SU-DHL-6 (cell line): ENCODE results near the gene EOLA2.
"Not testable (repeated sequence)": the region's sequence is repeated elsewhere in the genome, so short reads cannot be mapped to it uniquely, and the experiment has no call there.

Experiments used
- H2AFZ ChIP-seq: fragments of 200-600 bp; sonication (generic); 2 replicates; pipeline ENCODE4 v1.6.1; 2014; ENCODE audit warnings: low read depth, mild to moderate bottlenecking, moderate library complexity, mixed read lengths, antibody characterized with exemption, low read length; ENCODE audit not compliant: severe bottlenecking
- H3F3A ChIP-seq: fragments of 200-600 bp; shearing (Covaris generic); 2 replicates; pipeline ENCODE4 v1.6.0; 2016; ENCODE audit warnings: antibody characterized with exemption, mild to moderate bottlenecking; ENCODE audit not compliant: insufficient read depth
- H3K27ac ChIP-seq: fragments of 200-600 bp; sonication (generic); 2 replicates; pipeline ENCODE4 v1.5.1; 2016; ENCODE audit warnings: low read depth, mild to moderate bottlenecking, low read length, moderate library complexity, mixed read lengths
- H3K27me3 ChIP-seq: fragments of 200-600 bp; sonication (generic), shearing (Covaris generic); 2 replicates; pipeline ENCODE4 v1.6.0; 2014; ENCODE audit warnings: mild to moderate bottlenecking, low read length
- H3K36me3 ChIP-seq: fragments of 200-600 bp; sonication (generic); 2 replicates; pipeline ENCODE4 v1.6.1; 2014; ENCODE audit warnings: mild to moderate bottlenecking, low read length, mixed read lengths
- H3K4me2 ChIP-seq: fragments of 300-600, 200-600 bp; shearing (Covaris generic), sonication (generic); 2 replicates; pipeline ENCODE4 v1.6.0; 2014; ENCODE audit warnings: low read length, low read depth, mild to moderate bottlenecking; ENCODE audit not compliant: poor library complexity, severe bottlenecking
- H3K4me3 ChIP-seq: fragments of 200-600 bp; sonication (generic); 2 replicates; pipeline ENCODE4 v1.5.1; 2014; ENCODE audit warnings: antibody characterized with exemption, low read length, mild to moderate bottlenecking, mixed read lengths; ENCODE audit not compliant: insufficient read depth, poor library complexity, severe bottlenecking
- H3K79me2 ChIP-seq: fragments of 200-600 bp; sonication (generic); 2 replicates; pipeline ENCODE4 v1.6.1; 2014; ENCODE audit warnings: mild to moderate bottlenecking, low read length, moderate library complexity; ENCODE audit not compliant: insufficient read depth
- H3K9ac ChIP-seq: fragments of 200-600 bp; sonication (generic); 2 replicates; pipeline ENCODE4 v1.7.0; 2014; ENCODE audit warnings: mild to moderate bottlenecking, low read length
- H3K9me2 ChIP-seq: fragments of 200-600 bp; sonication (generic); replicated peaks from 2 replicates; pipeline ENCODE4 v1.6.1; 2014; ENCODE audit warnings: low read length; ENCODE audit not compliant: insufficient read depth
- H3K9me3 ChIP-seq: fragments of 200-600 bp; sonication (generic); 2 replicates; pipeline ENCODE4 v1.6.1; 2014; ENCODE audit warnings: low read length, mixed read lengths; ENCODE audit not compliant: insufficient read depth
- H4K20me1 ChIP-seq: fragments of 200-600 bp; sonication (generic); 2 replicates; pipeline ENCODE4 v1.6.1; 2014; ENCODE audit warnings: low read depth, mild to moderate bottlenecking, antibody characterized with exemption, low read length, moderate library complexity, mixed read lengths
- EZH2phosphoT487 ChIP-seq: fragments of 200-600 bp; sonication (generic), shearing (Covaris generic); conservative IDR thresholded peaks from 2 replicates; pipeline ENCODE4 v1.6.1; 2018; ENCODE audit warnings: mild to moderate bottlenecking, antibody characterized with exemption, low read length, moderate library complexity, mixed read lengths
- TF ChIP-seq, protein P1 (sequence below): fragments of 200-600 bp; sonication (generic); IDR thresholded peaks from one replicate; pipeline ENCODE4 v1.5.1; 2017; ENCODE audit warnings: antibody characterized with exemption, mild to moderate bottlenecking, low read length, moderate library complexity; ENCODE audit not compliant: insufficient read depth, poor library complexity, severe bottlenecking

The EOLA2 gene

DNA sequence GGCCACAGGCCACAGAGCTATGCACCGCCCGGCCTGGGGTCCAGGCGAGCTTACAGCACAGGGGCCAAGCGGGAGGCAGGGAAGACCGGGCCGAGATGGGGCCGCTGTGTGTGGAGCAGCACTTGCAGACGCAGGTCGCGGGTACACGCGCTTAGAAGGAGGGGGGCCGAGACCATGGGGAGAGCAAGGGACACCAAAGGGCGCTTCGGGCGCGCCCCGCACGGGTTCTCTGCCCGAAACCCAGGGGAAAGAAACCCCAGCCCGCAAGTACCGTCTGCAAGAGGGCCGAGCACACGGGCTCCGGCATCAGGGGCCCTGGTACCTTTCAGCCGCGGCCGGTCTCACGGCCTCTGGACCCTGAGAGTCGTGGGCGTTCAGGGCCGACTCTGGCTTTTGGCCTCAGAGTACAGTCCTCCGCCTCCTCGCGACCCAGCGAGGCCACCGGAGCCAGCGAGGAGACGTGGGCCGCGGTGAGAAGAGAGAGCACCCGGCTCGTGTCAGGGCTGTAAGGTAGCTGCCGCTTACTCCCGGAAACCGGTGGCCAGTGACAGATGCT, 342 bp downstream of the EOLA2 start:
- peak overlapping the region; percentile 51 for H3K27ac ChIP-seq
- no peaks in the 10 kb centered on the region for H3F3A ChIP-seq
- H3K79me2 ChIP-seq, result peaks cover 9% of the 10 kb centered on the region
- no peaks in the 10 kb centered on the region for H3K9me3 ChIP-seq
- peak overlapping the region; percentile 90 for H3K9ac ChIP-seq
- no peaks in the 10 kb centered on the region for H3K9me2 ChIP-seq
- H3K4me2 ChIP-seq, result peak overlapping the region; percentile 83
- H2AFZ ChIP-seq, result peak overlapping the region; percentile 29
- no peaks in the 10 kb centered on the region for H3K36me3 ChIP-seq
- TF ChIP-seq, protein P1, sequence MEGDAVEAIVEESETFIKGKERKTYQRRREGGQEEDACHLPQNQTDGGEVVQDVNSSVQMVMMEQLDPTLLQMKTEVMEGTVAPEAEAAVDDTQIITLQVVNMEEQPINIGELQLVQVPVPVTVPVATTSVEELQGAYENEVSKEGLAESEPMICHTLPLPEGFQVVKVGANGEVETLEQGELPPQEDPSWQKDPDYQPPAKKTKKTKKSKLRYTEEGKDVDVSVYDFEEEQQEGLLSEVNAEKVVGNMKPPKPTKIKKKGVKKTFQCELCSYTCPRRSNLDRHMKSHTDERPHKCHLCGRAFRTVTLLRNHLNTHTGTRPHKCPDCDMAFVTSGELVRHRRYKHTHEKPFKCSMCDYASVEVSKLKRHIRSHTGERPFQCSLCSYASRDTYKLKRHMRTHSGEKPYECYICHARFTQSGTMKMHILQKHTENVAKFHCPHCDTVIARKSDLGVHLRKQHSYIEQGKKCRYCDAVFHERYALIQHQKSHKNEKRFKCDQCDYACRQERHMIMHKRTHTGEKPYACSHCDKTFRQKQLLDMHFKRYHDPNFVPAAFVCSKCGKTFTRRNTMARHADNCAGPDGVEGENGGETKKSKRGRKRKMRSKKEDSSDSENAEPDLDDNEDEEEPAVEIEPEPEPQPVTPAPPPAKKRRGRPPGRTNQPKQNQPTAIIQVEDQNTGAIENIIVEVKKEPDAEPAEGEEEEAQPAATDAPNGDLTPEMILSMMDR, result no peak
- no peak for TF ChIP-seq EZH2phosphoT487
- no peaks in the 10 kb centered on the region for H3K27me3 ChIP-seq
- H4K20me1 ChIP-seq, result no peaks in the 10 kb centered on the region
- peak overlapping the region; percentile 77 for H3K4me3 ChIP-seq

DNA sequence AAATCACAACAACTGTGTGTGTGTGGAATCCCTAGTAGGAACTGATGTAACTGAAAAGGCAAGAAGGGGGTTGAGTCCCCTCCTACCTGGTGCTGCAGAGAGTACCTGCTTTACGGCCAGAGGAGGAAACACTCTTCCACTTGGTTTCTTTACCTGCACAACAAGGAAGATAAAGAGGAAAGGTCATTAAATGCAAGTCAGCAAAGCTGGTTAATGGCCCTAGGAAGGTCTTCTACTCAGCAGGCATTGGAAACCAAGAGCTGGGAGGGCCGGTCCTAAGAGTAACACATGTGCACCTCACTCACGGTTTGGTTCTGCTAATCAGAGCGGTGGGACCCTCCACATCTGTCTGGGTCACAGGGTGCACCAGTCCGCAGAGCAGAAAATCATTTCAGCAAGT, 963 bp downstream of the EOLA2 start:
- not testable (repeated sequence) for H3K27me3 ChIP-seq, H3K79me2 ChIP-seq, H4K20me1 ChIP-seq, H3K36me3 ChIP-seq, H3F3A ChIP-seq, H3K9me2 ChIP-seq, H3K27ac ChIP-seq, H3K9me3 ChIP-seq, H2AFZ ChIP-seq
- Histone ChIP-seq H3K4me2 (peak overlapping the region; percentile 83), H3K4me3 (peak overlapping the region; percentile 77), H3K9ac (peak overlapping the region; percentile 90)

DNA sequence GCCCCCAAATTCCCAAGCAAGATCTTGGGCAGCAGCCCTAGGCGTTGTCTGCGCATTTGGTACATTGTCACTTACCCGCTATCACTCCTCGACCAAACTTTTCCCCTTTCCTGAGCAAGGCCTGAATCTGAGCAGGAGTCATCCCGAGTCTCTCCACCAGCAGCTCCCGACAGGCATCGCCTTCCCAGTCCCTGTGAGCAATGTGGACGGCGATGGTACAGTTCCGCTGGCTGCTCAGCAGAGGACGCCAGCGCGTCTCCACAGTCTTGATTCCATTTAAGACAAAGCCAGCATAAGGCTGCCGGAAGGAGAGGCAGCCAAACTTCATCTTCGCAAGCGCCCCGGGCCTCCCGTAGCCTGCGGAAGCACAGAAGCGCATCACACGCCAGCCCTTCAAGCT, 4.7 kb downstream of the EOLA2 start:
- not testable (repeated sequence) for H4K20me1 ChIP-seq, H3K9me3 ChIP-seq, H3F3A ChIP-seq, H2AFZ ChIP-seq, H3K79me2 ChIP-seq, H3K27me3 ChIP-seq, H3K36me3 ChIP-seq, H3K9me2 ChIP-seq, H3K9ac ChIP-seq, H3K27ac ChIP-seq, H3K4me2 ChIP-seq, H3K4me3 ChIP-seq

DNA sequence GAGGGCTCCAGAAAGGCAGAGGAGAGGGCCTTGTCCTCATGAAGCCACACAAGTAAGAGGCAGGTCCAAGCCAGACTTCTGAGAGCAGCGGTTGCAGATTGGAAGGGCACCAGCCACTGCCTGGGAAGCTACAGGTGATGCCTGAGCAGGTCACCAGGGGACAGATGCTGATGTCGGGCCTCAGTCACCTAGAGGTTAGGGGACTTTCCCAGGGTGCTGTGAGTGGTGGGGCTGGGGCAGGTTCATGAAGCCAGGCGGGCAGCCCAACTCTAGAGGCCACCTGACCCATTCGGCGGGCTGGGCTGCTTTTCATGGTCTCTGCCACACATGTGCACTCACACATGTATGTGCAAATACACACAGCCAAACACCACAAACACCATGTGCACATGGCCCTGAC, 5.3 kb downstream of the EOLA2 start:
- not testable (repeated sequence) for H3K9me3 ChIP-seq, H2AFZ ChIP-seq, H3K27me3 ChIP-seq, H3K27ac ChIP-seq, H3K9ac ChIP-seq, H3K36me3 ChIP-seq, H3K4me3 ChIP-seq, H3K9me2 ChIP-seq, H3F3A ChIP-seq, H3K4me2 ChIP-seq, H3K79me2 ChIP-seq, H4K20me1 ChIP-seq

DNA sequence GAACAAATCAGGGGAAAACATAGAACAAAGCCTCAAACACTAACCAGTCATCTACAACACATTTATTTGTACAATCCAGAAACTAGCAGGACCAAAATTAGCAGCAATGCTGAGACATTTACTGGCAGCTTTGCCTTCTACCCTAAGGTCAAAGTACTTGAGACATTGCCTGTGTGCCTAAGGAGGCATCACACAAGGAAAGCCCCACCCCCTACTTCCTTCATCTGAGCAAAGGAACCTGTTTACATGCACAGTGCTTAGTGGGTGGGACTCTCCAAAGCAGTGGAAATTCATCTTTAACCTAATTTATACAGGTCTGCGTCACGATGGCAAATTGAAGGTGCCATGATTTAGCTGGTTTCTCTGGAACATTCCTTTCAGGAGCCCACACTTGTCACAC, 6.1 kb downstream of the EOLA2 start:
- not testable (repeated sequence) for H4K20me1 ChIP-seq, H3K9me3 ChIP-seq, H3K27me3 ChIP-seq, H3K9me2 ChIP-seq, H3K27ac ChIP-seq, H2AFZ ChIP-seq, H3F3A ChIP-seq, H3K36me3 ChIP-seq, H3K79me2 ChIP-seq, H3K9ac ChIP-seq, H3K4me2 ChIP-seq, H3K4me3 ChIP-seq

DNA sequence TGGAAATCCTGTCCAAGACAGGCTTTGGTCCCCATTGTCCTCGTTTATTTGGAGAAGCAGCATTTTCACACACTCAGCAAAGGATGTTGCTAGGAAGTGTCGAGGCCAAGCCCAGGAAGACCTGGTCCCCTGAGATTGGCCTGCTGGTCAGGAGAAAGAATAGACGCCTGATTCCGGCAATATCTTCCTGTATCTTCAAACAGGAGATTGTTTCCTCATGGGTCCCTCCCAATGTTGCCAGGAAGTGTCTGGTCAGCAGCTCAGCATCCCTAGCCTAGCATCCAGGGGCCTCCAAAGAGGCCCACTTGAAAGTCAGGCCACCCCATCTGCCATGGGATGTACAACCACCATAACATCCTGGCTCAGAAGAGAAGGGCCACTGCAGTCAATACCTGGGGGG, 6.9 kb downstream of the EOLA2 start:
- not testable (repeated sequence) for H3K4me3 ChIP-seq, H4K20me1 ChIP-seq, H3K79me2 ChIP-seq, H3K9me2 ChIP-seq, H3K9me3 ChIP-seq, H3K4me2 ChIP-seq, H3K9ac ChIP-seq, H3F3A ChIP-seq, H2AFZ ChIP-seq, H3K36me3 ChIP-seq, H3K27ac ChIP-seq, H3K27me3 ChIP-seq

DNA sequence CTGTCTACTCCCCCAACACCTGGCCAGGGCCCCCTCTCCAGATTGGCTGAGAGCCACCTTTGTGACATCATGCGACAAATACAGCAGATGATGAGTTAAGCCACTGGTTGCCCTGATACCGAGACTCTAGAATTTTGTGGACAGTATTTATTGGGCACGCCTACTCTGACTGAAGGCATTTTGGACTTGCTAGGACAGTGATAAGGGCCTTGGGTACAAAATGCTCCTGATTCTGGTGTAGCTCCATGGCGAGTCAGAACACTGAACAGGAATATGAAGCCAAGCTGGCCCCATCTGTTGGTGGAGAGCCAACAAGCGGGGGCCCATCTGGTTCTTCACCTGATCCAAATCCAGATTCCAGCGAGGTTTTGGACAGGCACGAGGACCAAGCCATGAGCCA, 8.9 kb downstream of the EOLA2 start, which contains the start of gene HSFX4:
TSS of gene HSFX4 (plus strand) at position 174 of the 400 bp plus-strand sequence. CDS start at position 246, 72 bp downstream.
- not testable (repeated sequence) for H3K36me3 ChIP-seq, H2AFZ ChIP-seq

More for the DNA sequence above, 8.9 kb downstream of the EOLA2 start, which contains the start of gene HSFX4:
- not testable (repeated sequence) for H4K20me1 ChIP-seq, H3K4me2 ChIP-seq, H3K9ac ChIP-seq, H3F3A ChIP-seq, H3K9me2 ChIP-seq, H3K27ac ChIP-seq, H3K27me3 ChIP-seq, H3K79me2 ChIP-seq, H3K4me3 ChIP-seq, H3K9me3 ChIP-seq
